Kidney tubule cell (primary cell): Measurements from ENCODE around the gene MYOG.

Source experiments
- DNase-seq: peaks from one replicate; pipeline ENCODE4 v3.0.0-alpha.2; 2018; ENCODE audit warnings: low spot score

Gene MYOG

GRCh38 chr1:203072002-203072602 lies 13.7 kb downstream of the MYOG start:
- DNase-seq, result no peak

- no peak for DNase-seq
Observed at GRCh38 chr1:203069030-203069747, 16.6 kb downstream of the MYOG start.

- DNase-seq, result no peak
Observed at GRCh38 chr1:203066965-203067364, 18.8 kb downstream of the MYOG start.

GRCh38 chr1:203065986-203066385 lies 19.8 kb downstream of the MYOG start:
- DNase-seq, result no peak

DNA sequence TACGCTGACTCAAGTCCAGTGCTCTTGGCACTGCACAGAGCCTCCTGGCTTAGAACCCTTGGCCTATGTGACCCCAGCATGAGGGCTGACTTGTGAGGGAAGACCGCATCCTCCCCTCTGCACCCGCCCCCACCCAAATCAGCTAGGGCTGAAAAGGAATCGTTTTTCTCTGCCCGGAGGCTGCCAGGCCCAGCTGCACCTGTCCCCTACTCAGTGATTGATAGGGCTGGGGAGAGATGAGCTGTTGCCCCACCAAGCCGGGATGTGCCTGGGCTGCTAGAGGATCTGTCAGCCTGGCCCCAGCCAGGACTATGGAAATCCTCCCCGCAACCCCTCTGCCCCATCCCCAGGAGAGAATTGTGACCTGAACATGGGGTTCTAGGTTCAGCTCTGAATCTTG lies 20.6 kb downstream of the MYOG start:
- DNase-seq, result no peak

DNA sequence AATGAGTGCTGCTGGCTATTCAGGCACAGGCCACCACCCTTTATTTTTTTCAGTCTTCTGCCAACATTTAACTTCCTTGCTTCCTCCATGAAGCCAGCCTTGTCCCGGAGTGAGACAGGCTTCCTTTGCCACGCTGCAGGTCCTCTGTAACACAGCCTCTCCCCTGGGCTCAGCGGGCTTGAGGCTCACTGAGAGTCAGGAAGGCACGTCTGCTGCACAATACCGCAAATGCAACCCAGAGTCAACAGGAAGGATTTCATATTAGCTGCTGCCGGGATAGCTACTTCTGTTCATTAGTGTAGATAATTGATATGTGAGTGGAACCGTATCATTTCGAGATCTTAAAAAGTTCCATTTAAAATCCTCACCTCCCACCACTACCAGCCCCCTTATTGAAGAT lies 22.5 kb downstream of the MYOG start:
- no peak for DNase-seq

DNA sequence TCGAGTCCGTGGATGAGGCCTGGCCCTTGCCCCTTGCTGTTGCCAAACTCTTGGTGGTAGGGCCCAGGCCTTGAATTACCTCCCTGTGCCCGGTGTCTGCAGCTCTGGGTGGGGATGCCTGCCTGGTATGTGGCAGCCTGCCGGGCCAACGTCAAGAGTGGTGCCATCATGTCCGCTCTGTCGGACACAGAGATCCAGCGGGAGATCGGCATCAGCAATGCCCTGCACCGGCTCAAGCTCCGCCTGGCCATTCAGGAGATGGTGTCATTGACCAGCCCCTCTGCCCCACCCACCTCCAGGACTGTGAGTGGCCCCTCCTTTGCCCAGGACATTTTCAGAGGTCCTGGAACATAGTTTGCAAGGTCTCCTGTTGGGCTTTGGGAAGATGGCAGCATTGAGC lies 25.7 kb downstream of the MYOG start:
- DNase-seq, result no peak

DNA sequence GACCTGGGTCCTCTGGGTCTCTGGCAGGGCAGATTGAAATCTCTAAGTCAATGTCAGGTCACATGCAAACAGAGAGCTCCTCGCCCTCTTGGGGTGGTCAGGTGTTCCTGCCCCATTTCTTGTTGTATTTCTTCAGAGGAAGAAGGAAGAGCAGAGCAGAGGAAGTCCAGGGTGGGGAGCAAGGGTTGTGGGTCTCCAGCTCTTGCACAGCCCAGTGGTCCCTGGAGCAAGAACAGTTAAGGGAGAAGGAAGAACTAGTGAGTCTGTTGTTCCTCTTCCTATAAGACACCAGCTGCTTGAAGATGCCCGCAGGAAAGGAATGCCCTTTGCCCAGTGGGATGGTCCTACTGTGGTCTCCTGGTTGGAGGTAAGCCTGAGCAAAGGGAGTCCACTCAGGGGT lies 26.3 kb downstream of the MYOG start:
- no peak for DNase-seq

DNA sequence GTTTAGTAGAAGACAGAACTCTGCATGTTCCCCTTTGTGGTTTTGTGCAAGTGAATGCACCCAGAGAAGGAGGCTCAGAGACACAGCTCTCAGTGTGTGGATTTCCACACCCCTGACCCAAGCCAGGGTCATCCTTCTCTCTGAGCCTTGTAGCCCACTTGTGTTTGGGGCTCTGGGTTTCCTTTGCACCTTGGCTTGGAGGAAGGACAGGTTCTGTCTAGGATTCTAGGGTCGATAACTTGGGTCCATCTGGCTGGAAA lies 27.2 kb downstream of the MYOG start:
- no peak for DNase-seq

GRCh38 chr1:203057911-203058675 lies 27.7 kb downstream of the MYOG start:
- DNase-seq, result no peak

DNA sequence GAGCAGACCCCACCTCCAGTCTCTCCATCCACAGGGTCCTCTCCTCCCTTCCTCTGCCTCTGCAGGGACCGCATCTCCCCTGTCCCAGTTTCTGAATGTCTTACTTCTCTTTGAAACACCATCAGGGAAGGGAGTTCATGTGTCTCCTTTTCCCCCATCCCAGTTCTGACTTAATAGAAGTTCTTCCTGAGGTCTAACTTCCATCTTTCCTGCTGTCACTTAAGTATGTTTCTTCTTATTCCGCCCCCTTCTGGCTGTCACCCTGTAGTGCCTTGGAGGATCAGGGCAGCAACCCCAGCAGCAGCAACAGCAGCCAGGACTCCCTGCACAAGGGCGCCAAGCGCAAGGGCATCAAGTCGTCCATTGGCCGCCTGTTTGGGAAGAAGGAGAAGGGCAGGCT lies 29.3 kb downstream of the MYOG start:
- no peak for DNase-seq

DNA sequence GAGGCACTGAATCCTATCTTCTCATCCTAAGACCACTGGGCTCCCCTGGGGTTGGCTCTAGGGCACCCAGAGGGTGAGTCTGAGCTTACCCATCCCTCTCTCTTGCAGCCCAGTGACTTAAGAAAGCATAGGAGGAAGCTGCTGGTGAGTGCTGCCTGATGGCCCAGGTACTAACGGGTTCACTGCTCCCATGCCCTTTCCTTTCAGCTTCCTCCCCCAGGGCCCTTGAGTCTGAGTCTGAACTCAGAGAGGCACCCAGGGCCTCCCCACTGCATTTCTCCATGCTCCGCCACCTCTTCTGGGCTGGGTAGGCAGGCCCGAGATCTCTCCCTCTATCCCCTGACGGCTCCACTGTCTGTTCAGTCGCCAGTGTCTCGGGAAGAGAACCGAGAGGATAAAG lies 29.8 kb downstream of the MYOG start:
- peak; percentile 22 for DNase-seq

DNA sequence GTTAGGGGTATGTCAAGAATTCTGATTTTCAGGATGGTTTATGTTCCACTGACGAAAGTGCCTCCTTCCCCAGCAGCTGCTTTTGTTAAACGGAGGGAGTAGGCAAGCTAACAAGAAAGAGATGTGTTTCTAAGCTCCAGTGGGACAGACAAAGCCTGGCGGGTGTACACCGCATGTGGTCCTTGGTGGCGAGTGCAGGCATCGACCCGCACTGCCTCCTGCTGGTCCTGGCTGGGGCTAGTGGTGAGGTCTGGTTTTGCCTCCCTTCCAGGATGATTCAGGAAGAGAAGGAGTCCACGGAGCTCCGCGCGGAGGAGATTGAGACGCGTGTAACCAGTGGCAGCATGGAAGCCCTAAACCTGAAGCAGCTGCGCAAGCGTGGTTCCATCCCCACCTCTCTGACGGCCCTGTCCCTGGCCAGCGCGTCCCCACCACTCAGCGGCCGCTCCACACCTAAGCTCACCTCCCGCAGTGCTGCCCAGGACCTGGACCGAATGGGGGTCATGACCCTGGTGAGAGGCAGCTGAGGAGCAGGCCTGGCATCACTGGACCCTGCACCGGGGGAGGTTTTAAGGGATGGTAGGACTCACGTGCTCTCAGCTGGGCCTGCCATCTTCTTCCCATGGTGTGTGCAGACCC lies 30.5 kb downstream of the MYOG start:
- no peak for DNase-seq

DNA sequence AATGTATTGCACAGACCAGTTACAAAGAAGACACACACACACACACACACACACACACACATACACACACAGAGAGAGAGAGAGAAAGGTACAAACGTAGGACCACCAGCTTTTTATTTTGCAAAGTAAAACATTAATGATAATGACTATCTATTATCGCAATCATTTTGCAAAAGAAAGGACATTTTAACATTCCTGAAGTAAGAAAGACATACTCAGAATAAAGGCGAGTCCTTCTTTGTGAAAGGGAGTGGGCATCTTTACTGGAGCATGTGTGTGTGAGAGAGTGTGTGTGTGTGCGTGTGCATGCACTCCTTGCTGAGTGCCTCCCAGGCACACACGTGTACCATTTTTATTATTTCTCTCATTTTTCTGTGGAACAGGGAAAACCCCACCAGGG lies 31.2 kb downstream of the MYOG start:
- DNase-seq, result no peak

- no peak for DNase-seq
Observed at GRCh38 chr1:203054184-203054583, 31.6 kb downstream of the MYOG start.

DNA sequence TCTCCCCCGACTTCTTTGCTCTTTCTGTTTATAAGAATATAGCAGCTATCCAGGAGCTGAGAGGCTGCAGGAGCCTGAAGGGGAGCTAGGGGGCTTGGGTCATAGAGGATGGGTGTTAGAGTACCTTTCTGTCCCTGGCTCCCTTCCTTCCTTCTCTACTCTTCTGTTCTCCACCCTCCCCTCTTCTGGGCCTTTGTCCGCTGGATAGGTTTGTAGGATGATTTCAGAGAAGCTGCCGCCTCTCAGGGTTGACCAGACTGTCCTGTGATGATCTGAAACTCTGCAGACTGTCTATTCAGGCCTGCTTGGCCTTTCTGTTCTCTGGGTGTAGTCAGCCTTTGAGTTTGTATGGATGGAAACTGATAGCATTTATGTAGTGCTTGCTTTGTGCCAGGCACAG lies 33.2 kb downstream of the MYOG start:
- DNase-seq, result no peak

- no peak for DNase-seq
Observed at GRCh38 chr1:203051841-203052324, 33.9 kb downstream of the MYOG start.

- no peak for DNase-seq
Observed at GRCh38 chr1:203050826-203051225, 35.0 kb downstream of the MYOG start.

DNA sequence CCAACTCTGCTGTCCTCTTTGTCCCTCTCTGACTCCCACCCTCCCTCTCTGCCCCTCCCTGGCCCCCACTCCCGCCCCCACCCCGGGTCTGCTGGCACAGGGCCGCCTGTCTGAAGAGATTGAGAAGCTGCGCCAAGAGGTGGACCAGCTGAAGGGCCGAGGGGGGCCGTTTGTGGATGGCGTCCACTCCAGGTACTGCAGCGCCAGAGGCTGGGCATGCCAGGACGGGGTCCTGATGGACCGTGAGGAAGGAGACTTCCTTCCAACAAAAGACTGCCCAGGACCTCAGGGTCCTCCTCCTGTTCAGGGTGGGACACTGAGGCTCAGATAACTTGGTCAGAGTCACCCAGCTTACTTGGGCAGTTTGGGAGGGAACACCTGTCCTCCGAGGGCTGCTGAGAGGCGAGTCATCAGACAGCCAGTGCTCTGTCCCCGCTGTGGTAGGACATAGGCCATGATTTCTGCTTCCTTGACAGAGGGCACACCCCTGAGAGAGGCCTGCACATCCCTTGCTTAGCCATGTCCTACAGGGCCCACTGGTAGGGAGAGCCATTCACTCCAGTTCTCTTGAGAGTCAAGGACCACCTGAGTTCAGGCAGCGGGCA lies 36.1 kb downstream of the MYOG start:
- no peak for DNase-seq

DNA sequence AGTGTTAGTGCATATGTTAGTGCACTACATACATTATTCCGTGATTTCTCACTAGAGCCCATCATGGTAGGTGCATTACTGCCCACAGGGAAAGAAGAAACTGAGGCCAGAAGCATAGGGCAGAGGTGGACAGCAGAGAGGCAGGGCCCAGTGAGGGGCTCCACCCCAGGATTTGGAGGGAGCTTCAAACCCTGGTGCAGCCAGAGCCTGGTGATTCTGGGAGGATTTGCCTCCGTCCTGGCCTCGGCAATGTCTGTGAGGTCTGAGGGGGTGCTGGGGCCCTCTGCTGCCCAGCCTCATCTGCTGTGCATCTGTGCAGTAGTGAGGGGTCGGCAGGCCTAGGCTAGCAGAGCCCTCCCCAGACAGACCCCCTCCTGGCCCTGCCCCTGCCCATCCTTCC lies 36.7 kb downstream of the MYOG start:
- no peak for DNase-seq

DNA sequence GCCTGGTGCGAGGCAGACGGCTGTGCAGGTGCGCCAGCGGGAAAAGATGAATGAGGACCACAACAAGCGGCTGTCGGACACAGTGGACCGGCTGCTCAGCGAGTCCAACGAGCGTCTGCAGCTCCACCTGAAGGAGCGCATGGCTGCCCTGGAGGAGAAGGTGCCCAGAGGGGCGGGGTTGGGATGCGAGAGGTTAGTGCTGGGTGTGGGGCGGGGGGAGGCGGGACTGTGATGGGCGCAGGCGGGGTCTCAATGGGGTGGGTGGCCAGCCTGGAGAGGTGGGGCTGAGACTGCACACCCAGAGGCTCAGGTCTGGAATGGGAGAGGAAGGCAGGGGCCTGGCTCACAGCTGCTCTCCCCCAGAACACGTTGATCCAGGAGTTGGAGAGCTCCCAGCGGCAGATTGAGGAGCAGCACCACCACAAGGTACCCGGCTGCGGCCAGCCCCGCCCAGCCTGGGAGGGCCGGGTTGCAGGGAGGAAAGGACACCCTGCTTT lies 37.2 kb downstream of the MYOG start:
- no peak for DNase-seq

- no peak for DNase-seq
Observed at GRCh38 chr1:203048086-203048485, 37.7 kb downstream of the MYOG start.
